ENCODE results near the gene SHH. TPM values are rescaled to one million over a fixed set of nuclear protein-coding genes. Genes with fewer than 3 reads are reported as not detected.

The SHH gene
- total and polyA plus RNA-seq, 2 donors, result 8.6 to 13.8 TPM

DNA sequence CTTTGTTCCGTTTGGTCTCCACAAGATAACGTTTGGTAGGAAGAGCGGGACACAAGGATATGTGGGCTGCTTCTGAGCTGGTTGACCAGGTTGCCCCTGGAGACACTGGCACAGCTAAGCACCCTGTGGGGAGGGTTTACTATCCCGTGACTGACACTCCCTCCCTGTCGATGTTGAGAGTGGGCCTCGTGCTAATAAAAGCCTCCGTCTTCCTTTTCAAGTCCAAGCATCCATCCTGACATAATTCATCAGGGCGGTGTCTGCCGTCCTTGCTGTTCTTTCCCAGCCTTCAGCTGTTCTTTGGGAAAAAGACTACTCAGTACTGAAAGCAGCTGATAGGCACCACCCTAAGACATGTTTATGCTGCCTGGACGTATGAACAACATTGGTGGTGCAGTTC, 49.6 kb downstream of the SHH start:
- WGBS, result 63% methylated on average over 10 of the region's 10 CpGs
- H3K4me1 ChIP-seq (ENCODE audit: insufficient read depth), result no peaks in the 10 kb centered on the region
- H3K27ac ChIP-seq (ENCODE audit: low read depth), result no peak overlapping the region
- DNase-seq (ENCODE audit: extremely low spot score), result no peak
- H3K4me3 ChIP-seq (ENCODE audit: low read depth, low read length), result no peak overlapping the region
- no peaks in the 10 kb centered on the region for H3K36me3 ChIP-seq (ENCODE audit: insufficient read depth)

DNA sequence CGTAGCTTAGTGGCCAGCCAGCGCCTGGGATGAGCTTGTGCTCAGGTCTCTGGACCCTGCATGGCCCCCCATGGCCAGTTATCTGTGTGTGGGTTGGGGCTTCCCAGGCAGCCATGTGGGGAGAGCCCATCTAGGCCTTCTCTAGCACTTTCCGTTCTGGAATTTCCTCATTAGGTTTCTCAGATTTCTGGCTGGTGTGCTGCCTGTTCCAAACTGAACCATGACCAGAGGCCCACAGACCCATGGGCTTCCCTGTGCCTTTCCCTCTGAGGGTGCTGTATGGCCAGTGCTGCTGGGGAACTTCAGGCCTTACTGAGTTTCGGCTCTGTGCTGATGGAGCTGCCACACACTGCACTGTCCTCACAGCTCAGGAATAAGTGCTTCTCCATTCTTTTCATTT, 50.2 kb downstream of the SHH start:
- H3K36me3 ChIP-seq (ENCODE audit: insufficient read depth), result no peaks in the 10 kb centered on the region
- H3K27ac ChIP-seq (ENCODE audit: low read depth), result no peak overlapping the region
- no peaks in the 10 kb centered on the region for H3K4me1 ChIP-seq (ENCODE audit: insufficient read depth)
- no peak overlapping the region for H3K4me3 ChIP-seq (ENCODE audit: low read depth, low read length)
- 95% methylated on average over 4 of the region's 4 CpGs for WGBS
- DNase-seq (ENCODE audit: extremely low spot score), result no peak

DNA sequence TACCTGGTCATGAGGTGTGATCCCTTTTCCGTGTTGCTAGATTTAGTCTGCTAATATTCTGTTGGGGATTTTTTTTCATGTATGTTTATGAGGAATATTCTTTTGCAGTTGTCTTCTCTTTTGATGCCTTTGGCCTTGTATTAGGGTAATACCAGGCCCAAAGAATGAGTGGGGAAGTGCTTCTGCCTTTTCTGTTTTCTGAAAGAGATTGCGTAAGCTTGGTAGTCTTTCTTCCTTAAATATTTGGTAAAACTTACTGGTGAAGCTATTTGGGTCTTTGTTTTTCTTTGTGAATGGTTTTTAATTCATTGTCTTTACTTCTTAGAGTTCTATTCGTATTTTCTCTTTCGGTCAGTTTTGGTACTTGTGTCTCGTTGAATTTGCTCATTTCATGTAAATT, 51.1 kb downstream of the SHH start:
- no peaks in the 10 kb centered on the region for H3K36me3 ChIP-seq (ENCODE audit: insufficient read depth)
- H3K4me3 ChIP-seq (ENCODE audit: low read depth, low read length), result no peak overlapping the region
- 92% methylated on average over 5 of the region's 5 CpGs for WGBS
- no peak for DNase-seq (ENCODE audit: extremely low spot score)
- no peak overlapping the region for H3K27ac ChIP-seq (ENCODE audit: low read depth)
- no peaks in the 10 kb centered on the region for H3K4me1 ChIP-seq (ENCODE audit: insufficient read depth)

DNA sequence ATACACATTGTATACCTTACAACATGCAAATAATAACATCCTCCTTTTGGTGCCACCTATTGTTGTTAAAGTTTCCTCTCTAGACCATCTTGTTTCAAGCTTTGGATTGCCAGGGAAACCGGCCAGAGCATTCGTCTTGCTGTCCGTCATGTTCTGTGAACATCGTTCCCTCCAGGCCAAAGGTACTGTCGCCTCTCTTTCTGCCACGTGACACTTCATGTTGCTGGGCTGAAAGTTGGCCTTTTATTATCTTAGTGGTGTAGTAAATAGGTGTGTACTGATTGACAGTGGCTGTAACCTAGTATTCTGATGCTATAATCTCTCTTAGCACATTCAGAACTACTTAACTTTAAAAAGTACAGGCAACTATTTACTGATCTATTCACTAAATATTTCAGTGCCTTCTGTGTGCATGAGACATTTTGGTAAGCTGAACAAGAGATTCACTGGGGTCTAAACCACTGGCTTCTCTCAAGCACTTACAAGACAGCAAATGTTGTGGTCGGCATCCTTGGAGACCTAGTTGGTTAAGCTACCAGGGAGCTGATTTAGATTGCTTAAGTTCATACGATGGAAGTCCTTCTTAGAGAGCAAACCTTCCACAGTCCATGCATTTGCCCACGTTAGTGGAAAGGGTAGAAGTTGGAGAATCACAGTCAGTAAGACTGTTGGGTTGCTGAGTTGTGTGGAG, 52.4 kb downstream of the SHH start:
- H3K4me1 ChIP-seq (ENCODE audit: insufficient read depth), result no peaks in the 10 kb centered on the region
- H3K27ac ChIP-seq (ENCODE audit: low read depth), result no peak overlapping the region
- H3K4me3 ChIP-seq (ENCODE audit: low read depth, low read length), result no peak overlapping the region
- no peaks in the 10 kb centered on the region for H3K36me3 ChIP-seq (ENCODE audit: insufficient read depth)
- WGBS, result 94% methylated on average over 9 of the region's 9 CpGs
- no peak for DNase-seq (ENCODE audit: extremely low spot score)

DNA sequence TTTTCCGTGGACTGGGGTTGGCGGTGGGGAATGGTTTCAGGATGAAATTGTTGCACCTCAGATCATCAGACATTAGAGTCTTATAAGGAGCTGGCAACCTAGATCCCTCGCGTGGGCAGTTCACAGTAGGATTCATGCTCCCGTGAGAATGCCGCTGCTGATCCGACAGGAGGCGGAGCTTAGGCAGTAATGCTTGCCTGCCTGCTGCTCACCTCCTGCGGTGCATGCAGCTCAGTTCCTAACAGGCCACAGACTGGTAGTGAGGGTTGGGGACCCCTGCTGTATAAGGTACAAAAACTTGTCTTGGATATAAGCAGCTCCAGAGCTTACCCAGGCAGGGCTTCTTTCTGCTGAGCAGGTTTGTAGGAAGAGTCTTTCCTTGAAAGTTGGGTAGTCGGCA, 53.9 kb downstream of the SHH start:
- no peak overlapping the region for H3K4me3 ChIP-seq (ENCODE audit: low read depth, low read length)
- 89% methylated on average over 10 of the region's 10 CpGs for WGBS
- no peaks in the 10 kb centered on the region for H3K4me1 ChIP-seq (ENCODE audit: insufficient read depth)
- no peaks in the 10 kb centered on the region for H3K36me3 ChIP-seq (ENCODE audit: insufficient read depth)
- no peak for DNase-seq (ENCODE audit: extremely low spot score)
- H3K27ac ChIP-seq (ENCODE audit: low read depth), result no peak overlapping the region

DNA sequence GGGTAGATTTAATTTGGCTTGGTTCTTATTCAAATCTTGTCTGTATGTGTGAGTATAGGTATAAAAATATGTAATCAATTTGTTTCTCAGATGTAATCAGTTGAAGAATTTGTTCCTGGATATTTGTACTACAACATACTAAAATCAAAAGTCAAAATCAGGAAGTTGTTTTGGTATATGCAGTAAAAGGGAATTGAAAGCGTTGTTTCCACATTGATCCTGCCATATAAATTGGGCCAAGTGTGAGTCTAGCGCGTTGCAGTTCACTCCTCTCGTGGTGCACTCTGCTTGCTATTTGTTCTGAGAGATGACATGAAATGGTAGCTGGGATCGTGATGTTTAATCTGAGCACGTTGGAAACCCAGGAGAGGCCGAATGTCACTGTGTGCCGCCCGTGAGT, 55.9 kb downstream of the SHH start:
- H3K4me1 ChIP-seq (ENCODE audit: insufficient read depth), result peaks cover 1% of the 10 kb centered on the region
- no peaks in the 10 kb centered on the region for H3K36me3 ChIP-seq (ENCODE audit: insufficient read depth)
- DNase-seq (ENCODE audit: extremely low spot score), result no peak
- 94% methylated on average over 9 of the region's 9 CpGs for WGBS
- no peak overlapping the region for H3K4me3 ChIP-seq (ENCODE audit: low read depth, low read length)
- no peak overlapping the region for H3K27ac ChIP-seq (ENCODE audit: low read depth)

DNA sequence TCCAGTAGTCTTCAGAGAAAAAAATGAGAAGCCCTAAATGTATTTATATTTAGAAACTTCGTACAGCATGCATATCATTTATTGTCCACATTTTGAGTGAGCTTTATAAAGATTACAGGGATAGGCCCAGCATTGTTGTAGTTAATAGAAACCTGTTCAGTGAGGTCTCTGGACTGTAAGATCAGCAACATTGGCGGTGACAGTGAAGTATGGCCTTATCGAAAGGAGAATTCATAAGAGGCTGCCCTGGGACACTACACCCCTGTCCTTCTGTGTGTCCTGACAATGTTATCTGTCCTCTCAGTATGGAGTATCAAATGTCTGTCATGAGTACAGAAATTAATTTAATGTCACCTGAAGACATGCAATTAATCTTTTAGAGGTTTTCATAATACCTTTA, 57.2 kb downstream of the SHH start:
- Histone ChIP-seq H3K36me3 (ENCODE audit: insufficient read depth) (no peaks in the 10 kb centered on the region), H3K4me3 (ENCODE audit: low read depth, low read length) (no peak overlapping the region), H3K27ac (ENCODE audit: low read depth) (no peak overlapping the region), H3K4me1 (ENCODE audit: insufficient read depth) (peaks cover 1% of the 10 kb centered on the region)
- 81% methylated on average over 3 of the region's 3 CpGs for WGBS
- no peak for DNase-seq (ENCODE audit: extremely low spot score)

DNA sequence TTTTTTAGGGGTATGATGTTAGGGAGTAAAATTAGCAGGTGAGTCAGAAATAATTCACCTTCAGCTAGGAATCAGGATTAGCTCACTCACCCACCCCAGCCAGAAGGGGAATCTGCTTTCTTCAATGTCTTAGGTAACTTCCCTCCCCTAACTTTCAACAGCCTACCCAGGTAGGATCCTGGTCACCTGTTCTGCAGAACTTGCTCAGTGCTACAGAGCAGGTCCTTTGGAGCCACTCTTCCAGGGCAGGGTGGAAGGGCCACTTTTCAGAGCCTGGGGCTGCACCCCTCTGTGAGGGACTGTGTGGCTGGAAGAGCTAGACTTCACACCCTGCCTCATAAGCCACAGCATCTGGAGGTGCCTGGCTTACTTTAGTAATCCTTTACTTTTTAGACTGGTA, 58.1 kb downstream of the SHH start:
- H3K36me3 ChIP-seq (ENCODE audit: insufficient read depth), result no peaks in the 10 kb centered on the region
- H3K27ac ChIP-seq (ENCODE audit: low read depth), result no peak overlapping the region
- no peak for DNase-seq (ENCODE audit: extremely low spot score)
- H3K4me1 ChIP-seq (ENCODE audit: insufficient read depth), result peaks cover 1% of the 10 kb centered on the region
- no peak overlapping the region for H3K4me3 ChIP-seq (ENCODE audit: low read depth, low read length)

DNA sequence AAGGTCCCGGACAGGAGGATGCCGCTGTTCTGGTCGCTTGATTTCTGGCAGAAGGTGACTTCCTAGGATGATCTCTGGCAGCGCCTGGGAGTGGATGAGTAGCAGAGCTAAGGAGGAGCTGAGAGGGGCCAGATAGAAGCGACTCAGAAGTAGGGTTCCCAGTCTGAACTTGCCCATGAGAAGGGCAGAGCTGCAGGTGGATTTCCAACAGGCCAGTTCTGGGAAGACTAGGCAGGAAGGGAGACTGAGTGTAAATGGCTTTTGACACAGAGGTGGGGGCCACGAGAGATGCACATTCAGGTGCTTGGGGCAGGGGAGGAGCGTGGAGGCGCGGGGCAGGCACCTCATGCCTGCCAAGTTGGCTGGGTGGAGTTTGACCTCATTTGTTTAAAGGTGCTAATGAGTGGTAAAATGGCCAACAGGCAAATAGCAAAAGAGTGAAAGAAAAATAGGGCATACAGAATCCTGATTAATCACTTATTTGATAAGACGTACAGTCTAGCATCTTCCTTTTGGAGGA, 58.8 kb downstream of the SHH start:
- Histone ChIP-seq H3K27ac (ENCODE audit: low read depth) (no peak overlapping the region), H3K36me3 (ENCODE audit: insufficient read depth) (no peaks in the 10 kb centered on the region), H3K4me3 (ENCODE audit: low read depth, low read length) (no peak overlapping the region), H3K4me1 (ENCODE audit: insufficient read depth) (peaks cover 1% of the 10 kb centered on the region)
- 89% methylated on average over 10 of the region's 10 CpGs for WGBS
- DNase-seq (ENCODE audit: extremely low spot score), result no peak

DNA sequence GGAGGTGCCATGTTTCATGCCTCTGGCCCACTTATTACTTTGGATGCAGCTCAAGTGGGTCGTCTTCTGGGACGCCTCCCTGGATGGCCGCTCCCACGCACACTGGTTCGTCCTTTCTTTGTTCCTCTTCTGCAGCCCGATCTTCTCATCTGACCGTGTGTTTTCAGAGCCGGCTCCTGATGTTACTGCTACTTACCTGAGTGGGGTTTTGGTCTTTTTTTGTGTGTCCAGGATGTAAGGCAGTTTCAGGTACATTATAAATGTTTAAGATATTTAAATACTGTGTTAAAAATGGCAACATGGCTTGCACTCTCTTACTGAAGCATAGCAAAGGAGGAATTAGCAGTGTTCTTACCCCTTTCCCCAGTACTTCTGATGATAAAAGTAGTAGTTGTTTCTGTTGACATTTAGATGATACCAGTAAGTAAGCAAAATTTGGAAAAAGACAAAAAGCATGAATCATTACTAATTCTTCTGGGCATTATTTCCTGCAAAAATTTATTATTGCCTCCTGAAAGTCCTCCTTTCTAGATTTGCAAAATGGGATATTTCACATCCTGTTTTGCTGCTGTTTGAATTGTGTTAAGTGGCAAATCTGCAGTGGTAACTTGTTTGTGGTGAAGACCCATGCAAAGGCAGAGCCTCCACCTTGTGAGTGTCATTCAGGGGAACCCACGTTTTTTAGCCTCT, 59.4 kb downstream of the SHH start:
- H3K27ac ChIP-seq (ENCODE audit: low read depth), result no peak overlapping the region
- no peak for DNase-seq (ENCODE audit: extremely low spot score)
- 85% methylated on average over 9 of the region's 9 CpGs for WGBS
- H3K36me3 ChIP-seq (ENCODE audit: insufficient read depth), result no peaks in the 10 kb centered on the region
- H3K4me3 ChIP-seq (ENCODE audit: low read depth, low read length), result no peak overlapping the region
- peaks cover 1% of the 10 kb centered on the region for H3K4me1 ChIP-seq (ENCODE audit: insufficient read depth)

DNA sequence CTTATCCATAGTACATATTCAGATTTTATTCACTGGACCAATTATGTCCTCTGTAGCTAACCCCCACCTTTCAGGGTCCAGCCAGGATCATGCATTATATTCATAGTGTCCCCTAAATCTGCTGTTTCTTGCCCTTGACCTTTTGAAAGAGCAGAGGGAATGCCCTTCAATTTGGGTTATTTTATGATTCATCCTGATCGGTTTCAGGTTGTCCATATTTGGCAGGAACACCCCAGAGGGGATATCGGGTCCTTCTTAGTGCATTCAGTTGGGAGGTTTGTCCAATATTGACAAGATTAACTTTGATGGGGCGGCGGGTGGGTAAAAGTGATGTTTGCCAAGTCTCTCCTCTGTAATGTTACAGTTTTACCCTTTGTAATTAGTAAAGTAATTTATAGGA, 60.9 kb downstream of the SHH start:
- DNase-seq (ENCODE audit: extremely low spot score), result no peak
- WGBS, result 91% methylated on average over 4 of the region's 4 CpGs
- Histone ChIP-seq H3K27ac (ENCODE audit: low read depth) (no peak overlapping the region), H3K4me3 (ENCODE audit: low read depth, low read length) (no peak overlapping the region), H3K4me1 (ENCODE audit: insufficient read depth) (peaks cover 1% of the 10 kb centered on the region), H3K36me3 (ENCODE audit: insufficient read depth) (no peaks in the 10 kb centered on the region)

DNA sequence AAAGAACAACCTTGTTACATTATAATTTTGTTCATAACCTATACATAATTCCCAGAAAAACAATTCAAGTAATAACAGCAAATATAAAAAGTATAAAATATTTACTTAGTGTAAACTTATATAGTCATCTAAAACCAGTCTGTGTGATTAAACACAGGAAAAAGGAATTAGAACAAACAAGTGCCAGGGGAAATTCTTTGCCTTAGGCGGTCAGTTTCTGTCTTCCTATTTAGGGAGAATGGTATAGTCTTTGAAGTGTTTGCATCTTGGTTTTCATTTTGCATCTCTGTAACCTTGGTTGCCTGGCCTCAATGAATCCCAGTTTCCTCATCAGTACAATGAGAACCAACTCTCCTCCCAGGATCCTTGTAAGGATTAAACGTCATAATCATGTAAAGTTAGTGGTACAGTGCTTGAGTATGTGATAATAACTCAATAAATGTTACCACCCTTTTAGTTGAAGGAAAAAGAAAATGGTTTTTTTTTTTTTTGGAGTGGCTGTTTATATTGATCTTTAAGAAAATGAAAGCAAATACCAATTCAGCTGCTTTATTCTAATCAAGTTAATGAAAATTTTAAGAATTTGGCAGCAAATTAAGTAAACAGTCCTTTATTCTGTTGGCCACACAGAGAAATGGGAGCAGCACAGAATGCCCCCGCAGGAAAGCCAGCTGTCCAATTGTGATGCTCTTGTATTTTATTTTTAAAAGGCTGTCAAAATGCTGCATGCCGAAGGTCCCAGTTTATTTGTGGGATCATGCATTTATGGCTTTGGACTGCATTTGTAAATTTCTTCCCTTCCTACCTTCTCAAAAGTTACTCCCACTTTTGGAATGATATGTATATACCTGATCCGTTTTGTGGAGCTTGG, 61.8 kb downstream of the SHH start:
- peaks cover 1% of the 10 kb centered on the region for H3K4me1 ChIP-seq (ENCODE audit: insufficient read depth)
- H3K27ac ChIP-seq (ENCODE audit: low read depth), result no peak overlapping the region
- no peak overlapping the region for H3K4me3 ChIP-seq (ENCODE audit: low read depth, low read length)
- DNase-seq (ENCODE audit: extremely low spot score), result no peak
- H3K36me3 ChIP-seq (ENCODE audit: insufficient read depth), result peaks cover 4% of the 10 kb centered on the region
- 73% methylated on average over 5 of the region's 5 CpGs for WGBS
